DOHH2 (cell line): ENCODE data around the gene PDIA2.

ENCODE experiments used
- EZH2phosphoT487 ChIP-seq: fragments of 200-600 bp; sonication (generic); IDR thresholded peaks from 2 replicates; pipeline ENCODE4 v1.6.1; 2017; ENCODE audit warnings: borderline replicate concordance, mild to moderate bottlenecking, antibody characterized with exemption, low read length, moderate library complexity, mixed read lengths
- TF ChIP-seq, protein P1 (sequence below): fragments of 200-600 bp; sonication (generic); IDR thresholded peaks from one replicate; pipeline ENCODE4 v1.5.1; 2014; ENCODE audit warnings: antibody characterized with exemption, mild to moderate bottlenecking, low read depth, low read length; ENCODE audit not compliant: poor library complexity, severe bottlenecking

DNA sequence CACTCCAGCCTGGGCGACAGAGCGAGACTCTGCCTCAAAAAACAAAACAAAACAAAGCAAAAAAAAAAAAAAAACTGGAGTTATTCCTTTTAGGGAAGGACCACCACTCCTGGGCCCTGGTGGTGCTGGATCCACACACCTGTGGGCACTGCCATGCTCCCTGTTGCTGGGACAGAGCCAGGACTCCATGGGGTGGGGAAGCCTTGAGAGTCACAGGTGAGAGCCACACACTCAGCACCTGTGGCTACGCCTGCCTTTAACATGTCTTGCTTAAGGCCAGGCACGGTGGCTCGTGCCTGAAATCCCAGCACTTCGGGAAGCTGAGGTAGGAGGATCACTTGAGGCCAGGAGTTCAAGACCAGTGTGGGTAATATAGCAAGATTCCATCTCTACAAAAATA, 18.3 kb downstream of the PDIA2 start:
- TF ChIP-seq, protein P1, sequence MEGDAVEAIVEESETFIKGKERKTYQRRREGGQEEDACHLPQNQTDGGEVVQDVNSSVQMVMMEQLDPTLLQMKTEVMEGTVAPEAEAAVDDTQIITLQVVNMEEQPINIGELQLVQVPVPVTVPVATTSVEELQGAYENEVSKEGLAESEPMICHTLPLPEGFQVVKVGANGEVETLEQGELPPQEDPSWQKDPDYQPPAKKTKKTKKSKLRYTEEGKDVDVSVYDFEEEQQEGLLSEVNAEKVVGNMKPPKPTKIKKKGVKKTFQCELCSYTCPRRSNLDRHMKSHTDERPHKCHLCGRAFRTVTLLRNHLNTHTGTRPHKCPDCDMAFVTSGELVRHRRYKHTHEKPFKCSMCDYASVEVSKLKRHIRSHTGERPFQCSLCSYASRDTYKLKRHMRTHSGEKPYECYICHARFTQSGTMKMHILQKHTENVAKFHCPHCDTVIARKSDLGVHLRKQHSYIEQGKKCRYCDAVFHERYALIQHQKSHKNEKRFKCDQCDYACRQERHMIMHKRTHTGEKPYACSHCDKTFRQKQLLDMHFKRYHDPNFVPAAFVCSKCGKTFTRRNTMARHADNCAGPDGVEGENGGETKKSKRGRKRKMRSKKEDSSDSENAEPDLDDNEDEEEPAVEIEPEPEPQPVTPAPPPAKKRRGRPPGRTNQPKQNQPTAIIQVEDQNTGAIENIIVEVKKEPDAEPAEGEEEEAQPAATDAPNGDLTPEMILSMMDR = no peak
- TF ChIP-seq EZH2phosphoT487 = no peak
